GM21381 (cell line): ENCODE data around the gene ZNF486.
"Not testable (repeated sequence)": the region's sequence is repeated elsewhere in the genome, so short reads cannot be mapped to it uniquely, and the experiment has no call there.

ENCODE experiments used
- ATAC-seq: cut with Tn5 transposase; IDR thresholded peaks from one replicate; pipeline ENCODE4 v1.9.1; 2021; ENCODE audit warnings: mild to moderate bottlenecking, moderate library complexity; ENCODE audit not compliant: unreplicated experiment

Gene ZNF486

GRCh38 chr19:20221605-20222004 lies 54.6 kb downstream of the ZNF486 start:
- not testable (repeated sequence) for ATAC-seq

GRCh38 chr19:20233105-20233504 lies 66.1 kb downstream of the ZNF486 start:
- ATAC-seq, result no peak

- no peak for ATAC-seq
These were observed 68.1 kb downstream of the ZNF486 start for GRCh38 chr19:20235156-20235555.

GRCh38 chr19:20237773-20238623 lies 71.0 kb downstream of the ZNF486 start:
- no peak for ATAC-seq

- ATAC-seq, result no peak
These were observed 76.6 kb downstream of the ZNF486 start for GRCh38 chr19:20243629-20244028.

GRCh38 chr19:20244356-20244755 lies 77.3 kb downstream of the ZNF486 start:
- no peak for ATAC-seq

GRCh38 chr19:20245309-20245708 lies 78.3 kb downstream of the ZNF486 start:
- ATAC-seq, result no peak

GRCh38 chr19:20247016-20247683 lies 80.1 kb downstream of the ZNF486 start:
- no peak for ATAC-seq

- not testable (repeated sequence) for ATAC-seq
These were observed 81.2 kb downstream of the ZNF486 start for GRCh38 chr19:20248258-20248657.
